ENCODE data around the gene SSR2.

SSR2 gene

GRCh38 chr1:155962599-155963211 lies 58.0 kb downstream of the SSR2 start:
- peaks cover 86% of the 10 kb centered on the region for H3K36me3 ChIP-seq (ENCODE audit: control insufficient read depth, low read length)
- H3K79me2 ChIP-seq (ENCODE audit: control insufficient read depth, low read length) = peaks cover 28% of the 10 kb centered on the region
- H3K9me2 ChIP-seq (replicated peaks; ENCODE audit: control insufficient read depth, low read length) = no peaks in the 10 kb centered on the region
- H3K4me1 ChIP-seq (ENCODE audit: control insufficient read depth, low read length) = peaks cover 43% of the 10 kb centered on the region
- H3K4me2 ChIP-seq (ENCODE audit: low read length) = no peak overlapping the region
- no peak overlapping the region for H3K27ac ChIP-seq (ENCODE audit: low read depth, low read length)
- H3K27me3 ChIP-seq (ENCODE audit: control insufficient read depth, low read length) = no peaks in the 10 kb centered on the region
- no peaks in the 10 kb centered on the region for H3K9me3 ChIP-seq (ENCODE audit: control insufficient read depth, insufficient read depth, low read length)
- H3K4me3 ChIP-seq (ENCODE audit: low read length) = no peak overlapping the region
- peaks cover 2% of the 10 kb centered on the region; the same call in 1 of the 2 replicates for H3F3A ChIP-seq (ENCODE audit: control insufficient read depth, insufficient read depth)
- TF ChIP-seq EZH2phosphoT487 (IDR thresholded peaks at IDR 0.05; ENCODE audit: borderline replicate concordance, low read length) = no peak
- TF ChIP-seq CTCF (IDR thresholded peaks at IDR 0.05; ENCODE audit: low read depth, low read length, poor library complexity, severe bottlenecking) = no peak
- no peaks in the 10 kb centered on the region for H4K20me1 ChIP-seq (ENCODE audit: control insufficient read depth, insufficient read depth, low read depth, low read length)

- H4K20me1 ChIP-seq (ENCODE audit: control insufficient read depth, insufficient read depth, low read depth, low read length) = no peaks in the 10 kb centered on the region
- no peak overlapping the region for H3K27ac ChIP-seq (ENCODE audit: low read depth, low read length)
Observed at GRCh38 chr1:155961937-155962336, 58.8 kb downstream of the SSR2 start.

GRCh38 chr1:155960081-155960745 lies 60.5 kb downstream of the SSR2 start:
- H3K9me2 ChIP-seq (replicated peaks; ENCODE audit: control insufficient read depth, low read length) = no peaks in the 10 kb centered on the region
- peak overlapping the region; percentile 54 for H3K27ac ChIP-seq (ENCODE audit: low read depth, low read length)
- peaks cover 43% of the 10 kb centered on the region for H3K4me1 ChIP-seq (ENCODE audit: control insufficient read depth, low read length)
- peak overlapping the region; percentile 26 for H3K4me3 ChIP-seq (ENCODE audit: low read length)
- H3K27me3 ChIP-seq (ENCODE audit: control insufficient read depth, low read length) = no peaks in the 10 kb centered on the region
- peaks cover 85% of the 10 kb centered on the region for H3K36me3 ChIP-seq (ENCODE audit: control insufficient read depth, low read length)
- H3F3A ChIP-seq (ENCODE audit: control insufficient read depth, insufficient read depth) = peaks cover 2% of the 10 kb centered on the region; the same call in 1 of the 2 replicates
- peak overlapping the region; percentile 56 for H3K4me2 ChIP-seq (ENCODE audit: low read length)
- H4K20me1 ChIP-seq (ENCODE audit: control insufficient read depth, insufficient read depth, low read depth, low read length) = no peaks in the 10 kb centered on the region
- H3K9me3 ChIP-seq (ENCODE audit: control insufficient read depth, insufficient read depth, low read length) = no peaks in the 10 kb centered on the region
- no peak for TF ChIP-seq EZH2phosphoT487 (IDR thresholded peaks at IDR 0.05; ENCODE audit: borderline replicate concordance, low read length)
- no peak for TF ChIP-seq CTCF (IDR thresholded peaks at IDR 0.05; ENCODE audit: low read depth, low read length, poor library complexity, severe bottlenecking)
- H3K79me2 ChIP-seq (ENCODE audit: control insufficient read depth, low read length) = peaks cover 22% of the 10 kb centered on the region

More at GRCh38 chr1:155961937-155962336, 58.8 kb downstream of the SSR2 start:
- Histone ChIP-seq H3K9me3 (ENCODE audit: control insufficient read depth, insufficient read depth, low read length) (no peaks in the 10 kb centered on the region), H3K4me1 (ENCODE audit: control insufficient read depth, low read length) (peaks cover 43% of the 10 kb centered on the region), H3K4me3 (ENCODE audit: low read length) (no peak overlapping the region), H3K4me2 (ENCODE audit: low read length) (peak overlapping the region; percentile 32; the same call in 1 of the 2 replicates), H3K27me3 (ENCODE audit: control insufficient read depth, low read length) (no peaks in the 10 kb centered on the region), H3K36me3 (ENCODE audit: control insufficient read depth, low read length) (peaks cover 86% of the 10 kb centered on the region), H3K9me2 (replicated peaks; ENCODE audit: control insufficient read depth, low read length) (no peaks in the 10 kb centered on the region), H3K79me2 (ENCODE audit: control insufficient read depth, low read length) (peaks cover 23% of the 10 kb centered on the region), H3F3A (ENCODE audit: control insufficient read depth, insufficient read depth) (peaks cover 2% of the 10 kb centered on the region; the same call in 1 of the 2 replicates)
- TF ChIP-seq EZH2phosphoT487 (IDR thresholded peaks at IDR 0.05; ENCODE audit: borderline replicate concordance, low read length) = no peak
- peak; percentile 14 for TF ChIP-seq CTCF (IDR thresholded peaks at IDR 0.05; ENCODE audit: low read depth, low read length, poor library complexity, severe bottlenecking)

Data from DOHH2 (cell line).